Measurements from ENCODE around the gene HEXB. TPM values are rescaled to one million over a fixed set of nuclear protein-coding genes. Genes with fewer than 3 reads are reported as not detected.

Gene HEXB
- 57.5 to 62.5 TPM (median 58.3 TPM) in 3 replicates for total RNA-seq

DNA sequence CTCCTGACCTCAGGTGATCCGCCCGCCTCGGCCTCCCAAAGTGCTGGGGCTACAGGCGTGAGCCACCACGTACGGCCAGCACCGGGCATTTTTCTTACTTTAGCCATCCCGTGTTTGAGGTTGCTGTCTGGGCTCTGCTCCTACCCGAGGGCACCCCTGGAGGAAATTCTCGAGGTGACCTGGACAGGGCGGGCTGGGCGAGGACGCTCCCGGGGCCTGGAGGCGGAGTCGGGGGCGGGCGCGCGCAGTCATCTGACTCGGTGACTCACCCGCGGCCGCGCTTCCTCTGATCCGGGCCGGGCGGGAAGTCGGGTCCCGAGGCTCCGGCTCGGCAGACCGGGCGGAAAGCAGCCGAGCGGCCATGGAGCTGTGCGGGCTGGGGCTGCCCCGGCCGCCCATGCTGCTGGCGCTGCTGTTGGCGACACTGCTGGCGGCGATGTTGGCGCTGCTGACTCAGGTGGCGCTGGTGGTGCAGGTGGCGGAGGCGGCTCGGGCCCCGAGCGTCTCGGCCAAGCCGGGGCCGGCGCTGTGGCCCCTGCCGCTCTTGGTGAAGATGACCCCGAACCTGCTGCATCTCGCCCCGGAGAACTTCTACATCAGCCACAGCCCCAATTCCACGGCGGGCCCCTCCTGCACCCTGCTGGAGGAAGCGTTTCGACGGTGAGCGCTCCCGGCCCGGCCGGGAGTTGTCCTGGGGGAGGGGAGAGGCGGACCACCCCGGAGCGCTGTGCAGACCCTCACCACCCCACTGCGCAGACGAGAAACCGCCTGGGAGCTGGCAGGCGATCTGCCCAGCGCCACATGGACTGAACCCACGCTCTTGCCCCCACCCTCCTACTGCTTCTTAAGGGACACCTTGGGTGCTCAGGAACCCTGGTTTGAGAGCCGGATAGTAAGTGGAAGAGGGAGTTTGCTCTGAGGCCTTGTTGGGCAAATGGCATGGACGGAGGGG is at the start of gene HEXB:
TSS of gene HEXB (plus strand) at position 334 of the 952 bp plus-strand sequence. CDS start at position 362, 28 bp downstream.
- peak within 1 kb of the TSS; percentile 55 for H3K27ac Mint-ChIP-seq

DNA sequence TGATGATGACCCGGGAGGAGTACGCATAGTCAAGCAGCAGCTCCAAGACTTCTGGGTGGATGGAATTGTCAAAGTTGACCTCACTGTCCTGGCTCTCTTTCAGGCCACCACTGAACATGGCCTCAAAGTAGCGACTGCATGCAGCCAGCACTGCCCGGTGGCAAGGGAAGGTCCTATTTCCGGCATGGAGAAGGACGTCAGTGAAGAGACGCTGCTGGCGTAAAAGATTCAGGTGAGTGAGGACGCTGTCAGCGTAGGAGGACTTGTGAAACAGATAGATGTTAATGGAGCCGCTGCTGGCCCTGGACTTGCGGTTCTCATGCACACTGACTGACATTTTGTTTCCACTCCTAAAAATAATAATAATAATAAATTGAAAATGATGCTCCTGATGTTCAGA is 48.9 kb upstream of the HEXB start:
- Mint-ChIP-seq H3K27ac (no peak overlapping the region), H3K36me3 (peaks cover 33% of the 10 kb centered on the region), H3K4me3 (peak overlapping the region; percentile 45), H3K9me3 (no peaks in the 10 kb centered on the region), H3K4me1 (peaks cover 62% of the 10 kb centered on the region), H3K27me3 (ENCODE audit: low read depth) (no peaks in the 10 kb centered on the region)
- no peak for DNase-seq (ENCODE audit: low spot score in 2 of 2, unreplicated experiment in 2 of 2)
- TF ChIP-seq, protein P1, sequence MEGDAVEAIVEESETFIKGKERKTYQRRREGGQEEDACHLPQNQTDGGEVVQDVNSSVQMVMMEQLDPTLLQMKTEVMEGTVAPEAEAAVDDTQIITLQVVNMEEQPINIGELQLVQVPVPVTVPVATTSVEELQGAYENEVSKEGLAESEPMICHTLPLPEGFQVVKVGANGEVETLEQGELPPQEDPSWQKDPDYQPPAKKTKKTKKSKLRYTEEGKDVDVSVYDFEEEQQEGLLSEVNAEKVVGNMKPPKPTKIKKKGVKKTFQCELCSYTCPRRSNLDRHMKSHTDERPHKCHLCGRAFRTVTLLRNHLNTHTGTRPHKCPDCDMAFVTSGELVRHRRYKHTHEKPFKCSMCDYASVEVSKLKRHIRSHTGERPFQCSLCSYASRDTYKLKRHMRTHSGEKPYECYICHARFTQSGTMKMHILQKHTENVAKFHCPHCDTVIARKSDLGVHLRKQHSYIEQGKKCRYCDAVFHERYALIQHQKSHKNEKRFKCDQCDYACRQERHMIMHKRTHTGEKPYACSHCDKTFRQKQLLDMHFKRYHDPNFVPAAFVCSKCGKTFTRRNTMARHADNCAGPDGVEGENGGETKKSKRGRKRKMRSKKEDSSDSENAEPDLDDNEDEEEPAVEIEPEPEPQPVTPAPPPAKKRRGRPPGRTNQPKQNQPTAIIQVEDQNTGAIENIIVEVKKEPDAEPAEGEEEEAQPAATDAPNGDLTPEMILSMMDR (IDR thresholded peaks at IDR 0.05; ENCODE audit: unreplicated experiment), result no peak

More for the DNA sequence above, at the start of gene HEXB:
- no peaks in the 10 kb centered on the region for H3K9me3 Mint-ChIP-seq
- H3K4me1 Mint-ChIP-seq, result peaks cover 20% of the 10 kb centered on the region
- DNase-seq (ENCODE audit: low spot score in 2 of 2, unreplicated experiment in 2 of 2), result peak; percentile 61 to 79
- H3K36me3 Mint-ChIP-seq, result peaks cover 1% of the 10 kb centered on the region
- TF ChIP-seq, protein P1 (IDR thresholded peaks at IDR 0.05; ENCODE audit: unreplicated experiment), result no peak
- H3K4me3 Mint-ChIP-seq, result peak within 1 kb of the TSS; percentile 66
- no peaks in the 10 kb centered on the region for H3K27me3 Mint-ChIP-seq (ENCODE audit: low read depth)

DNA sequence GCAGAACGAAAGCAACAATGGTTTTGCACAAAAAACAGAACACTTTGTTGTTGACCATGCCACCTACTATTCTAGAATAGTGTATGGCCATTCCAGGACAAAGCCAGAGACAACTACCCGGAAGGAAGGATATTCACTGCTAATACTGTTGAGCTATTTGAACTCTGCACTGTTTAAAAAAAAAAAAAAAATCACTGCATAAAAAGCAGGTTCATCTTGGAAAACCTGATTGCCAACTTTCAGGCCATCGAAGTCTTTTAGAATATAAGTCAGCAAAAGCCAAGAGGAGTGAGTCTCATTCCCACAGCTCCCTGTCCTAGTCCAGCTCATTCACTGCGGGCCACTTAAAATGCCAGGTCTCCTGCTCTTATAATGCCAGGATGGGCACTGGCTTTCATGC is 48.5 kb upstream of the HEXB start:
- H3K27ac Mint-ChIP-seq, result no peak overlapping the region
- peaks cover 61% of the 10 kb centered on the region for H3K4me1 Mint-ChIP-seq
- TF ChIP-seq, protein P1 (IDR thresholded peaks at IDR 0.05; ENCODE audit: unreplicated experiment), result no peak

DNA sequence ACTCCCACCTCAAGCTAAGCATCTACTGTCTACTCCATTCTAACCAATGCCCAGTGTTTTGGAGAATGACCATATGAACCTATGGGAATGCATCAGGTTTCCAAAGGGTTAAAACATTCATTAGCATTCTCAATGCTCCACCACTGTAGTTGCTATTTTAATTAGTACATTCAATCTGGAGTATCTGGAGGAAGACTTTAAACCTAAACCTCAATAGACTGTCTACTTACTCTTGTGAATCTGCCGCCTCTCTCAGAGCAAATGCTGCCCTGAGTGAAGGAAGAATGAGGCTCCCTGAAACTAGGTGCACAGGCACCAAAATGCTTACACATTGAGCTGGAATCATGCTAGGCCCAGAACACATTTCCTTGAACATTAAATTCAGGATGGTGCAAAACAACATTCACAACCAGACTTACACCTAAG is 46.5 kb upstream of the HEXB start:
- TF ChIP-seq, protein P1 (IDR thresholded peaks at IDR 0.05; ENCODE audit: unreplicated experiment), result no peak
- Mint-ChIP-seq H3K27me3 (ENCODE audit: low read depth) (no peaks in the 10 kb centered on the region), H3K36me3 (peaks cover 22% of the 10 kb centered on the region), H3K4me1 (peaks cover 71% of the 10 kb centered on the region), H3K4me3 (peak overlapping the region; percentile 97), H3K27ac (peak overlapping the region; percentile 90), H3K9me3 (no peaks in the 10 kb centered on the region)
- no peak for DNase-seq (ENCODE audit: low spot score in 2 of 2, unreplicated experiment in 2 of 2)

More for the DNA sequence above, 48.5 kb upstream of the HEXB start:
- no peaks in the 10 kb centered on the region for H3K27me3 Mint-ChIP-seq (ENCODE audit: low read depth)
- H3K36me3 Mint-ChIP-seq, result peaks cover 31% of the 10 kb centered on the region
- H3K4me3 Mint-ChIP-seq, result peak overlapping the region; percentile 97
- H3K9me3 Mint-ChIP-seq, result no peaks in the 10 kb centered on the region
- no peak for DNase-seq (ENCODE audit: low spot score in 2 of 2, unreplicated experiment in 2 of 2)

DNA sequence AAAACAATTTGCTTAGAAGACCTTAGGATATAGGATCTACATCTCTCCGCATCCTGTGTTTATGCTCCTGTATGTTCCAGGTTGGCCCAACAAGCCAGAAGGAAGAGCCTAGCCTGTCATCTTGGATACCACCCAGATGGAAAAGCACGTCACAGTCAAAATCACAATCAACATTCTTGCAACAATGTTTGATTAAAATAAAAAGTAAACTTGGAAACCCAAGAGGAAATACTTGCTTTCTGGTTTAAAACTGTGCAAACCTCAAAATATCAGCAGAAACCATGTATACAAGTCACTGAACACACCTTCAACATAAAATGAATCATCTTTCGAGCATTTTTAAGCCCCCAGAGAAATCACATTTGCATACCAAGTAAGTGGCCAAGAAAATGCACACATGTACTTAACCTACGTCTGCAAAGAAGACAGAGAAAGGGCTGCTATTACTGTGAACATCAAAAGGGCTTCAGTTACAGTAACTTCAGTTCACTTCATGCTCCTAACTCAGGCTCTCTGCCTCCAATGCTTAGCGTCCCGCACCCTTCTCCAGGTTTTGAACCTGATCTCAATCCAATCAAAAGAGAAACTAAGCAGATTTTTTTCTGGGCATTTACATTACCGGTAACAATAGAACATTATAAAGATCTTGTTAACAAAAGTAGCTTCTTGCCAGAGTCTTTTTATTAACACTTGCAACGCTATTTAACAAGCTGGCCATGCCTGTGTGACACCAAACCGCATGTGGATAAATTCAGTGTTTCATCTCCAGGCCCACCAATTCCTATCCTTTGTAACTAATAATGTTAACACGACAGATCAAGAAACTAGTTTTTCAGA is 45.8 kb upstream of the HEXB start:
- TF ChIP-seq, protein P1 (IDR thresholded peaks at IDR 0.05; ENCODE audit: unreplicated experiment), result no peak
- Mint-ChIP-seq H3K9me3 (no peaks in the 10 kb centered on the region), H3K36me3 (peaks cover 20% of the 10 kb centered on the region), H3K27ac (peak overlapping the region; percentile 90), H3K27me3 (ENCODE audit: low read depth) (no peaks in the 10 kb centered on the region), H3K4me1 (peaks cover 73% of the 10 kb centered on the region), H3K4me3 (peak overlapping the region; percentile 97)
- no peak for DNase-seq (ENCODE audit: low spot score in 2 of 2, unreplicated experiment in 2 of 2)

Data from mesothelial cell of epicardium (in vitro differentiated cells).